MM.1S (cell line): ENCODE results near the gene EPB41L2.

Source experiments
- EZH2 ChIP-seq: fragments of 300-600 bp; sonication (generic); optimal IDR thresholded peaks from 2 replicates; pipeline ENCODE3; 2017; ENCODE audit warnings: low read depth, mild to moderate bottlenecking, antibody characterized with exemption, low read length, mixed read lengths
- EZH2phosphoT487 ChIP-seq: fragments of 300-600 bp; sonication (generic); IDR thresholded peaks from 2 replicates; pipeline ENCODE4 v1.6.1; 2018; ENCODE audit warnings: antibody characterized with exemption, low read length

DNA sequence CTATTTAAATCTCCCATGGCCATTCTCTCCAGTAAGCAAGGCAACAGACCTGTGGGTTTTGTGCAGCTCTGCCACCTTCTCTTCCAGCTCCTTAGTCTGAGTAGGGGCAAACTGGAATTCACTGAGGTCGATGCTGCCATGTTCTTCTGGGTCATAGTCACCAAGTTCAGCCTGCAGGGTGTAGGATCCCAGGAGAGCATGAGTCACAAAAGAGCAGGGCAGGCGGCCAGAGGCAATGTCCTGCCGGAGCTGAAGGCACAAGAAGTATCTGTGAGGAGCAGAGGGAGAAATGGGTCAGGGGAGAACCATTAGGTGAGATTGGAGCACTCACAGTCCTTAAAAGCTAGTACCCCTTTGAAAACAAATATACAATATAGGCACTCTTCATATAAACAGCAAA lies 162.1 kb downstream of the EPB41L2 start:
- TF ChIP-seq EZH2, result no peak
- TF ChIP-seq EZH2phosphoT487, result no peak
